GM12872 (cell line): Measurements from ENCODE around the gene NEK6.

ENCODE experiments used
- TF ChIP-seq, protein P1 (sequence below): IDR thresholded peaks from 3 replicates; pipeline ENCODE4 v1.5.1; 2011; ENCODE audit warnings: low read depth, mild to moderate bottlenecking, low read length, moderate library complexity; ENCODE audit not compliant: insufficient read depth

The NEK6 gene

DNA sequence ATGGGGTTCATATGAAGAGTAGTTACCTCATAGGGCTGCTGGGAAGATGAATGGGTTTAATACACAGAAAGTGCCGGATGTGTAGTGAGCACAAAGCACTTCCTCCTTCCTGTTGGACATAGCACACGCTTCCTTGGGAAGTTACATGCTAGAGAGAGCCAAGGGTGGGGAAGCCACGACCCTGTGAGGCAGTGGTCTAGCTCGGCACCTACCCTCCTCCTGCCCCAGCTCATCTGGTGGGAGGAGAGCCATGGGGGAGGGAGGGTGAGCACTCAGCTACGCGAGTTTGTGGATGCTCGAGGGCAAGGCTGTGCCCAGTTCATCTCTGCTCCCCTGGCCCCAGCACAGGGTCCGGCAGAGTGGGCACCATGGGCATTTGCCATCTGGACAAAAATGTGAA is 43.6 kb upstream of the NEK6 start:
- TF ChIP-seq, protein P1, sequence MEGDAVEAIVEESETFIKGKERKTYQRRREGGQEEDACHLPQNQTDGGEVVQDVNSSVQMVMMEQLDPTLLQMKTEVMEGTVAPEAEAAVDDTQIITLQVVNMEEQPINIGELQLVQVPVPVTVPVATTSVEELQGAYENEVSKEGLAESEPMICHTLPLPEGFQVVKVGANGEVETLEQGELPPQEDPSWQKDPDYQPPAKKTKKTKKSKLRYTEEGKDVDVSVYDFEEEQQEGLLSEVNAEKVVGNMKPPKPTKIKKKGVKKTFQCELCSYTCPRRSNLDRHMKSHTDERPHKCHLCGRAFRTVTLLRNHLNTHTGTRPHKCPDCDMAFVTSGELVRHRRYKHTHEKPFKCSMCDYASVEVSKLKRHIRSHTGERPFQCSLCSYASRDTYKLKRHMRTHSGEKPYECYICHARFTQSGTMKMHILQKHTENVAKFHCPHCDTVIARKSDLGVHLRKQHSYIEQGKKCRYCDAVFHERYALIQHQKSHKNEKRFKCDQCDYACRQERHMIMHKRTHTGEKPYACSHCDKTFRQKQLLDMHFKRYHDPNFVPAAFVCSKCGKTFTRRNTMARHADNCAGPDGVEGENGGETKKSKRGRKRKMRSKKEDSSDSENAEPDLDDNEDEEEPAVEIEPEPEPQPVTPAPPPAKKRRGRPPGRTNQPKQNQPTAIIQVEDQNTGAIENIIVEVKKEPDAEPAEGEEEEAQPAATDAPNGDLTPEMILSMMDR = no peak

DNA sequence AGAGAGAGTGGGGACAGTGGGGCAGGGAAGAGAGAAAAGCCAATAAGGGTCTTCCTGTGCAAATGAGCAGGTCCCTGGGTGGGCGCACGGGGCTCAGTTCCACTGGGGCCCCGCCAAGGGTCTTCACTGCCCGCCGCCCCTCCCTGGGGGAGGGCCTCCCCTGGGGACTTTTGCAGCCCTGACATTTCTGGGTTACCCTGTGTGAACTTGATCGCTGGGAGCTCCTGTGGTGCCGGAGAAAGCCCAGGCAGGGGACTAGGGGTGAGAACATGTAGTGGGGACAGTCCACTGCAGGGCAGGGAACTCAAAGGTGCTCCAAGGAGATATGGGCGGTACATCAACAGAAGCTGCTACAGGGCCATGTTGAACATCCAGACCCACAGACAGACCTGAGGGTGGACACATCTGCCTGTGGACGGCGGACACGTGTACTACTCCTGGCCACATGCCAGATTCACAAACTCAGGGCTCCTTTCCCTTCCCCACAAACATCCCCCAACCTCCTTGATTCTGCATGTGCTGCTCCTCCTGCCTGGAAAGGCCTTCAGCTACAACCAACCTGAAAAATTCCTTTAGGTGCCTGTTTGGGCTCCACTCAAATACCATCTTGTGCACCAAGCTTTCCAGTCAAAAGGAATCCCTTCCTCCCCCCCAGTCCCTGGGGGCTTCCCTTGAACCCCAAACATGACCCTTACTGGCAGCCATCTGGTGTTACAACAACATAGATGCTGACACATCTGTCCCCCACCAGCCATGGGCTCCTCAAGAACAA is 43.0 kb upstream of the NEK6 start:
- TF ChIP-seq, protein P1 = no peak

DNA sequence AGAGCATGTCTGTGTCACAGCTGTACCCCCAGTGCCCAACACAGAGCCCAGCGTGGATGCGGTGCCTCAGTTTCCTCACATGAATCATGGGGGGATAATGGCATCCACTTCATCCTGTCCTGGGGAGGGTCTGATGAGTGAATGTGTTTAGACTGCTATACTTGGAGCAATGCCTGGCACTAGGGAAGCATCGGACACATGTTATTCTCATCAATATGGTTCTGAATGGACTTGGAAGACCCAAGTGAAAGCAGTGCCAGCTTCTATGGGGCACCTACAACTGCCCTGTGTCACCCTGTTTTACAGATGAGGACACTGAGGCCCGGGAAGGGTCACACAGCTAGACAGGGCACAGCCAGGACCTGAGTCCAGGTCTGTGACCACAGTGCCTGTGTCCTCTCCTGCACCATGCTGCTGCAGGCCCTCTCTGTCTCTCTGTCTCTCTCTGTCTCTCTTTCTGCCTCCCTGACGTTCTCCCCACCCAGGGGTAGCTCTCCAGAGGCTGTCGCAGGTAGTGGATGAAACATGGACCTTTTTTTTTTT is 42.3 kb upstream of the NEK6 start:
- TF ChIP-seq, protein P1 = no peak

- TF ChIP-seq, protein P1 = no peak
Observed at GRCh38 chr9:124215956-124216355, 41.8 kb upstream of the NEK6 start.

- TF ChIP-seq, protein P1 = no peak
Observed at GRCh38 chr9:124216474-124217176, 41.1 kb upstream of the NEK6 start.

DNA sequence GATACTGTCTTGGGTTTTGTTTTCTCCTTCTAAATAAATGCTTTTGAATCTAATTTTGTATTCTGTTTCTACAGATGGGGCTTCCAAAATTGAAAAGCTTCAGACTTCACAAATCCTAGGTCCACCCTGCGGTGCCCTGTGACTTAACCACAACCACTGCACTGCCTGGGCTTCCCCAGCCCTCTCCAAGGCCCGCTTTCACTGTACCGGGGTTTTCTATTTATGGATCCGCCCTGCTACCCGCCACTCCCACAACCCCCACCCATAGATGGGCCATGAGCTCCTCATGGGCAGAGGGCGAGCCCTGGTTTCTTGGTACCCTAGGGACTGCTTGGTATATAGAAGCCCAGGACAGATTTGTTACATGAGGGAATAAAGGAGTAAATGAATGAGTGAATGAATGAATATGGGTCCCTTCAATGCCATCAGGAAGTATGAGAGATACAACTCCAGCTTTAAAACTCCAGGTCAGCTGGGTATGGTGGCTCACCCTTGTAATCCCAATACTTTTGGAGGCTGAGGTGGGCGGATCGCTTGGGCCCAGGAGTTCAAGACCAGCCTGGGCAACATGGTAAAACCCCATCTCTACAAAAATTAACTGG is 39.8 kb upstream of the NEK6 start:
- TF ChIP-seq, protein P1 = no peak

GRCh38 chr9:124218438-124218982 is 39.2 kb upstream of the NEK6 start:
- TF ChIP-seq, protein P1 = no peak
